Uterus (tissue), 2 donors: ENCODE results near the gene MRPL54.
"Not testable (repeated sequence)": the region's sequence is repeated elsewhere in the genome, so short reads cannot be mapped to it uniquely, and the experiment has no call there.

Source experiments
- POLR2A ChIP-seq, 2 donors: fragments of 450-650 bp; IDR thresholded peaks; one replicate each; pipeline ENCODE4 v1.6.1; 2016; ENCODE audit warnings: antibody characterized with exemption in 2 of 2, mild to moderate bottlenecking in 1 of 2, moderate library complexity in 1 of 2
- TF ChIP-seq, protein P1 (sequence below), 4 experiments: fragments of 200-600 bp in 2 of 4; fragments of 450-650 bp in 2 of 4; sonication (generic) in 2 of 4; IDR thresholded peaks; one replicate each; pipeline ENCODE4 v1.5.1; 2016 to 2019; ENCODE audit warnings: antibody characterized with exemption in 4 of 4, mild to moderate bottlenecking in 2 of 4, moderate library complexity in 1 of 4

DNA sequence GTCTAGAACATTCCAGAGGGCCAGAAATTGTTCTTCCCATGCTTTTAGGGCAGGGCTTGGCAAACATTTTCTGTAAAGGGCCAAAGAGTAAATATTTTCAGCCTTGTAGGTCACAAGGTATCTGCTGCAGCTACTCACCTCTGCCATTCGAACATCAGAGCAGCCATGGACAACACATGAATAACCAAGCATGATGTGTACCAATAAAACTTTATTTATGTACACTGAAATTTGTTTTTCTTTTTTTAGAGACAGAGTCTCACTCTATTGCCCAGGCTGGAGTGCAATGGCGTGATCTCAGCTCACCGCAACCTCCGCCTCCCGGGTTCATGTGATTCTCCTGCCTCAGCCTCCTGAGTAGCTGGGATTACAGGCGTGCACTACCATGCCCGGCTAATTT lies 4.8 kb upstream of the MRPL54 start:
- TF ChIP-seq, protein P1, sequence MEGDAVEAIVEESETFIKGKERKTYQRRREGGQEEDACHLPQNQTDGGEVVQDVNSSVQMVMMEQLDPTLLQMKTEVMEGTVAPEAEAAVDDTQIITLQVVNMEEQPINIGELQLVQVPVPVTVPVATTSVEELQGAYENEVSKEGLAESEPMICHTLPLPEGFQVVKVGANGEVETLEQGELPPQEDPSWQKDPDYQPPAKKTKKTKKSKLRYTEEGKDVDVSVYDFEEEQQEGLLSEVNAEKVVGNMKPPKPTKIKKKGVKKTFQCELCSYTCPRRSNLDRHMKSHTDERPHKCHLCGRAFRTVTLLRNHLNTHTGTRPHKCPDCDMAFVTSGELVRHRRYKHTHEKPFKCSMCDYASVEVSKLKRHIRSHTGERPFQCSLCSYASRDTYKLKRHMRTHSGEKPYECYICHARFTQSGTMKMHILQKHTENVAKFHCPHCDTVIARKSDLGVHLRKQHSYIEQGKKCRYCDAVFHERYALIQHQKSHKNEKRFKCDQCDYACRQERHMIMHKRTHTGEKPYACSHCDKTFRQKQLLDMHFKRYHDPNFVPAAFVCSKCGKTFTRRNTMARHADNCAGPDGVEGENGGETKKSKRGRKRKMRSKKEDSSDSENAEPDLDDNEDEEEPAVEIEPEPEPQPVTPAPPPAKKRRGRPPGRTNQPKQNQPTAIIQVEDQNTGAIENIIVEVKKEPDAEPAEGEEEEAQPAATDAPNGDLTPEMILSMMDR (IDR thresholded peaks at IDR 0.05), result not testable (repeated sequence)
- not testable (repeated sequence) for TF ChIP-seq POLR2A (IDR thresholded peaks at IDR 0.05)
